Measurements from ENCODE around the gene RHOC.

RHOC gene

DNA sequence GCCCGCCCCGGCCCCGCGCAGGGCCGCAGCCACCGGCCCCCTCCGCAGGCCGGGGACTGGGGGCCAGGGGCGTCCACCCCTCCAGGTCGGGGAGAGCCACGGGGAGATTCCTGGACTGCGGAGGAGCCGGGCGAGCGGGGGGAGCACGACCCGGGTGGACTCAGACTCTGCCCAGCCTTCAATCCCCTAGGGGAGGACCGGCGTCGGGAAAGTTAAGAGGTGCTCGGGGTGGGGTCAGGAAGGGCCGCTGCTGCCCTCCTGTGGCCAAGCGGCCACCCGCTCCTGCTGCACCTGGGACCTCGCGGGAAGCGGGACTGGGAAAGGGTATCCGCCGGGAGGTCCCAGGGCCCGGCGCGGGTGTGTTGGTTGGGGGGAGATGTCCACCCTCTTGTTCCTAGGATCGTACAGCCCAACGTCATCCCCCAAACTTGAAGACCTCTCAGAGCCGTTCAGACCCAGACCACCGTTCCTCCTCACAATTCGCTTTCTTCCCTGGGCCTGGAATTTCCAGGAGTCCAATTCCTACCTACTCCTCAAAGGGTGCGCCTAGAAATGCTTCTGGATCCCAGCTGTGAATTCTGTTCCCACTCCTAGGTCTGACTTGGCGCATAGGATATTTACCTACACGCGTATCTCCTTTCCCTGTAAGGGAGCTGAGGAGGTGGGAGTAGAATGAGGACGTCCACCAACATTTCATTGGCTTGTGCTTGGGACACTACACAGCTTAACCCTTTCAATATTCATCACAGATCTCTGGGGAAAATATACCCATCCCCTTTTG, 484 bp upstream of the RHOC start:
- TF ChIP-seq, protein P1, sequence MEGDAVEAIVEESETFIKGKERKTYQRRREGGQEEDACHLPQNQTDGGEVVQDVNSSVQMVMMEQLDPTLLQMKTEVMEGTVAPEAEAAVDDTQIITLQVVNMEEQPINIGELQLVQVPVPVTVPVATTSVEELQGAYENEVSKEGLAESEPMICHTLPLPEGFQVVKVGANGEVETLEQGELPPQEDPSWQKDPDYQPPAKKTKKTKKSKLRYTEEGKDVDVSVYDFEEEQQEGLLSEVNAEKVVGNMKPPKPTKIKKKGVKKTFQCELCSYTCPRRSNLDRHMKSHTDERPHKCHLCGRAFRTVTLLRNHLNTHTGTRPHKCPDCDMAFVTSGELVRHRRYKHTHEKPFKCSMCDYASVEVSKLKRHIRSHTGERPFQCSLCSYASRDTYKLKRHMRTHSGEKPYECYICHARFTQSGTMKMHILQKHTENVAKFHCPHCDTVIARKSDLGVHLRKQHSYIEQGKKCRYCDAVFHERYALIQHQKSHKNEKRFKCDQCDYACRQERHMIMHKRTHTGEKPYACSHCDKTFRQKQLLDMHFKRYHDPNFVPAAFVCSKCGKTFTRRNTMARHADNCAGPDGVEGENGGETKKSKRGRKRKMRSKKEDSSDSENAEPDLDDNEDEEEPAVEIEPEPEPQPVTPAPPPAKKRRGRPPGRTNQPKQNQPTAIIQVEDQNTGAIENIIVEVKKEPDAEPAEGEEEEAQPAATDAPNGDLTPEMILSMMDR (IDR thresholded peaks at IDR 0.05; ENCODE audit: low read length, missing control alignments) = peak; percentile 79
- peak; percentile 92 for DNase-seq (ENCODE audit: low read depth)
- H3K4me3 ChIP-seq (replicated peaks; ENCODE audit: low read depth, low read length) = peak overlapping the region; percentile 95

DNA sequence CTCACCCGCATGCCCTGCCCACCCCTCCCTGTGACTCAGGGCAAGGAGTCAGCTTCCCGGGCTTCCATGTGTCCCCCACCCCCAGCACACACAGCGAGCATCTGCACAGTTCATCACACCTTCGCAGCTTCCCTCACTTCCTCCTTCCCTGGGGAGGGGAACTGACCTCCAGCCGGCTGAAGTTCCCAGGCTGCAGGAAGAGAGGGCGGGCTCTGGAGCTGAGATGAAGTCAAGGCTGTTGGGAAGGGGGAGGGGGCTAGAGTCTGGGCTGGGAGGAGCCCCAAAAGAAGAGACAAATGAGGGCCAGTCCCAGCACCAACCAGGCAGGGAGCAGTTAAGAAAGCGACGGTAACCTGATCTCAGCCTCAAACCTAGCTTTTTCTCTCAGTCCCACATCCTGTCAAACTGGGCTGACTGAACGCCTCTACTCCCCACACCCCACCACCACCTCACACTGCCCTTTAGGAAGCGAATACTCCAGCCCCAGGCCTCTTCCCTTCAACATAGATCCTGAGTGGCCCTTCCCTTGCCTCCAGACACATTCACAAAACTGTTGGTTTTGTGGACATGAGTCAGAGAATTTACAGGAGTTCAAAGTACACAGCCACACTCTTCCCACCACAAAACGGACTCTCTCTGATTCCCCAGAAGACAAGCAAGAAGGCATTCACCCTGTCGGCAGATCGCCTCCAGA, 1.8 kb downstream of the RHOC start:
- peak; percentile 96 for DNase-seq (ENCODE audit: low read depth)
- TF ChIP-seq, protein P1 (IDR thresholded peaks at IDR 0.05; ENCODE audit: low read length, missing control alignments) = no peak
- H3K4me3 ChIP-seq (replicated peaks; ENCODE audit: low read depth, low read length) = peak overlapping the region; percentile 95

DNA sequence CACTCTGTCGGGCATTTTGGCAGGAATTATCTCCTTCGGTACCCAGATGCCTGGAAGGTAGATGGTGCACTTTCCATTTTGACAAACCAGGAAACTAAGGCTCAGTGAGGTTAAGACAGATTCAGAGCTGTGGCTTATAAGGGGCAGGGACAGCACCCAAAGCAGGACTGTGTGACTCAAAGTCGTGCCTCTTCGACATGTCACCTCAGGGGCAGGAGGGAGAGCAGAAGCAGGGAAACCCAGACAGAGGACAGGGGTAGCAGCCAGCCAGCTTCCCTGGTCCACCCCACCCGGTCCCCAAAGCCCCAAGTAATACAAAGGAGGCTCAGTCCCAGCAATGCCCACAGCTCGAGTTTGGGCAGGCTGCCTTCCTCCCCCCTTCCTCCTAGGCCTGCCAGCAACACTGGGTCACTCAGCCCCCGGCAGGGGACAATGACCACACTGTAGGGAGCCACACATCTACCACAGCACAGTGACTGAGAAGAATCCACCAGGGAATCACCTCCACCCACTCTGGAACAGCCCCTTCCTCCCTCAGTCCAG, 2.5 kb downstream of the RHOC start:
- no peak for DNase-seq (ENCODE audit: low read depth)

DNA sequence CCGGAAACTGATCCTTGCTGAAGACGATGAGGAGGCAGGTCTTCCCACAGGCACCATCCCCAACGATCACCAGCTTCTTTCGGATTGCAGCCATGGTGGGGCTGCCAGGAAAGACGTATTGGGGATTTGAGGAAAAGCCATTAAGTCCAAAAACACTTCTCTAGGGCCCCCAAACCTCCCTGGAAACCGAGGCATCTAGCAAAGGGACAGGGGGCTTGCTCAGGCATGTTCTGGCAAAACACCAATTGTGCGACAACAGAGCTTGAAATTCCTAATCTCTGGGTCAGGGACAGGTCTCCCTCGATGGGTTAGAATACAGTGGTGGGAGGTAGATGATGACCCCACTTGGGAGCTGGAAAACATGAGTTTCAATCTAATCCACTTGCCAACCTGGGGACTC, 3.2 kb downstream of the RHOC start:
- DNase-seq (ENCODE audit: low read depth) = no peak
- H3K4me3 ChIP-seq (replicated peaks; ENCODE audit: low read depth, low read length) = no peak overlapping the region
- TF ChIP-seq, protein P1 (IDR thresholded peaks at IDR 0.05; ENCODE audit: low read length, missing control alignments) = no peak

More for the DNA sequence above, 2.5 kb downstream of the RHOC start:
- TF ChIP-seq, protein P1 (IDR thresholded peaks at IDR 0.05; ENCODE audit: low read length, missing control alignments) = no peak
- peak overlapping the region; percentile 95 for H3K4me3 ChIP-seq (replicated peaks; ENCODE audit: low read depth, low read length)

DNA sequence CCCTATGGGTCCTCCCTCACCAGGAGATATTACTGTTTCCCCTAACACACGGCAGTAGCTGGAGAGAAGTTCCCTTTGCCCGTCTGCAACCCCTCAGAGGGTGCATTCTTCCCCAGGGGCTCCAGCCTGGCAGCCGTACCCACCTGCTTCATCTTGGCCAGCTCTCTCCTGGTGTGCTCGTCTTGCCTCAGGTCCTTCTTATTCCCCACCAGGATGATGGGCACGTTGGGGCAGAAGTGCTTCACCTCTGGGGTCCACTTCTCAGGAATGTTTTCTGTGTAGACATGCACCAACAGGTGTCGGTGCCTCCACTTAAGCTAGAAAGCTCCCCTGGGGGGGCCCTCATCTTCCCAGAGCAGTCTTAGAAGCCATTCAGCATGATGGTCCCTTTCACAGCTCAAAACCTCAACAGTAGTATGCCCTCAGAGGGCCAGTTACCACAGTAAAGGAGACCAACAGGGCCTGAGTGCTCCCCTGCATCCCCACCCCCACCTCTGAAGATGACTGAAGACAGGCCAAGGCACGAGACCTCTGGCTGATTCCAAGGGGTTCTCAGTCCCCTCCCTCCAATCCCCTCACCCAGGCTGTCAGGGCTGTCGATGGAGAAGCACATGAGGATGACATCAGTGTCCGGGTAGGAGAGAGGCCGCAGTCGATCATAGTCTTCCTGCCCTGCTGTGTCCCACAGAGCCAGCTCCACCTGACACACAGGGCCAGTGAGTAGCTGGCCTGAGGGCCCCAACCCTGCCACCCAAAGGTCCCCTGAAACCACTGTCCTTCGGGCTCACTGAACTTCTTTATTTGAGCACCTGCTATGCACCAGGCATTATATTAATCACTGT, 4.3 kb downstream of the RHOC start:
- TF ChIP-seq, protein P1 (IDR thresholded peaks at IDR 0.05; ENCODE audit: low read length, missing control alignments) = no peak
- no peak overlapping the region for H3K4me3 ChIP-seq (replicated peaks; ENCODE audit: low read depth, low read length)
- no peak for DNase-seq (ENCODE audit: low read depth)

DNA sequence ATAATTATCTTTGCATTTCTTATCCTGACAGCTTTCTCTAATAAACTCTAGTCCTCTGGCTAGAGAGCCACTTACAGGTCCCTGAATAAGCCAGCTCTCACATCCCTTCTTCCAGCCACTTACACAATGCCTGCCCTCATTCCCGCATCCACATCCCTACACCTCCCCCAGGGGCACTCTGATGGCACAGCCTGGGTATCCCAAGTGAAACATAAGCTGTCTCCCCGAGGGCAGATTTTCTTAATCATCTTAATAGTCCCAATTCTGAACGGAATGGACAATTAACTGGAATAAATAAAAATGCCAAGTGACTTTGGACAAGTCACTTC, 4.9 kb downstream of the RHOC start:
- TF ChIP-seq, protein P1 (IDR thresholded peaks at IDR 0.05; ENCODE audit: low read length, missing control alignments) = no peak
- DNase-seq (ENCODE audit: low read depth) = no peak

More for the DNA sequence above, 4.9 kb downstream of the RHOC start:
- H3K4me3 ChIP-seq (replicated peaks; ENCODE audit: low read depth, low read length) = no peak overlapping the region

All from fibroblast of pulmonary artery (primary cell).